GM21576 (cell line): ENCODE data around the gene SND1.
"Not testable (repeated sequence)": the region's sequence is repeated elsewhere in the genome, so short reads cannot be mapped to it uniquely, and the experiment has no call there.

Experiments
- ATAC-seq: cut with Tn5 transposase; IDR thresholded peaks from one replicate; pipeline ENCODE4 v1.9.1; 2021; ENCODE audit warnings: mild to moderate bottlenecking, moderate library complexity; ENCODE audit not compliant: unreplicated experiment

Gene SND1

DNA sequence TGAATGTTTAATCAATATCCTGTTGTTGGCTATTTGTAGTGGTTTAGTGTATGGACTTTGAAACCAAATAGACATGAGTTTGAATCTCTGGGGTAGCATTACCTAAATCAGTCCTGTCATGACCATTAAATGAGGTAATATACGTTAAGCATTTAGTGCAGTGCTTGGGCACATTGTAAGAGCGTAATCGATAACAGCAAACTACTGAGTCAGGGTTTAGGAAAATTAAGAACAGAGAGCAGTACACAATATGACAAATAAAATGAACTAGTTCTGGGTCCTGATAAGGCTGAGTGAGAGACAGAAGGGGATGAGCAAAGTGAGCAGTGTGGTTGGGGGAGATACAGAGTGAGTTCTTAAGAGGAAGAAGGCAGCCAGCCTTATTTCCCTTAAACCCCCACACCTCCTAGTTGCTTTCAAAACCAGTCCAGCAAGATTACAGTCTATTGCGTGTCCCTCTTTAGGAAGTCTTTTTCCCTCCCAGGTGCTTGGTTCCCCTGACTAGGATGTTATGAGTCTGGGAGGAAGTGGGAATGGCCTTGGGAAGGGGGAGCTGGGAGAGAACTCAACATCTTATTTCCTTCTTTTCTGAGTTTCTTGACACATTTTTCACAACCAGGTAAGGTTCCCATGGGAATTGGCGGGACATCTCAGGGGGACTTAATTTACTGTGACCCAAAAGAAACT is 171.0 kb downstream of the SND1 start:
- no peak for ATAC-seq

DNA sequence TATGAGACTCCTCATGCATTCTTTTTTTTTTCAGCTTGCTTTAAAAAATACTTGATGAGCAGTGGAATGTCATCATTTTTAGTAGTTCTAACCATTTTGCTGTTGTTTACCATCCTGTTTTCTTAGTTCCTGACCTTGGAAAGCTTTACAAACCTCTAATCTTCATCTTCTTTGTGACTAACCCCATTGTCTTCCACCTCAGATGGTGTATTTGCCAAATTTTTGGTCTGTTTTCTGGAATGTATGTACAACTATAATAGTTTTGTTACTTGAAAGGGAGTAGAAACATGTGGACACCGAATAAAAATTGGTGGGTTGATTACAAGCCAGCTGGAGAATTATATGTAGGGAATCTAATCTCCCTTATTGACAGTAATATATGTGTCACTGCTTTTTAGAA is 172.7 kb downstream of the SND1 start:
- no peak for ATAC-seq

- no peak for ATAC-seq
Measured at GRCh38 chr7:127828843-127829500, 177.0 kb downstream of the SND1 start.

DNA sequence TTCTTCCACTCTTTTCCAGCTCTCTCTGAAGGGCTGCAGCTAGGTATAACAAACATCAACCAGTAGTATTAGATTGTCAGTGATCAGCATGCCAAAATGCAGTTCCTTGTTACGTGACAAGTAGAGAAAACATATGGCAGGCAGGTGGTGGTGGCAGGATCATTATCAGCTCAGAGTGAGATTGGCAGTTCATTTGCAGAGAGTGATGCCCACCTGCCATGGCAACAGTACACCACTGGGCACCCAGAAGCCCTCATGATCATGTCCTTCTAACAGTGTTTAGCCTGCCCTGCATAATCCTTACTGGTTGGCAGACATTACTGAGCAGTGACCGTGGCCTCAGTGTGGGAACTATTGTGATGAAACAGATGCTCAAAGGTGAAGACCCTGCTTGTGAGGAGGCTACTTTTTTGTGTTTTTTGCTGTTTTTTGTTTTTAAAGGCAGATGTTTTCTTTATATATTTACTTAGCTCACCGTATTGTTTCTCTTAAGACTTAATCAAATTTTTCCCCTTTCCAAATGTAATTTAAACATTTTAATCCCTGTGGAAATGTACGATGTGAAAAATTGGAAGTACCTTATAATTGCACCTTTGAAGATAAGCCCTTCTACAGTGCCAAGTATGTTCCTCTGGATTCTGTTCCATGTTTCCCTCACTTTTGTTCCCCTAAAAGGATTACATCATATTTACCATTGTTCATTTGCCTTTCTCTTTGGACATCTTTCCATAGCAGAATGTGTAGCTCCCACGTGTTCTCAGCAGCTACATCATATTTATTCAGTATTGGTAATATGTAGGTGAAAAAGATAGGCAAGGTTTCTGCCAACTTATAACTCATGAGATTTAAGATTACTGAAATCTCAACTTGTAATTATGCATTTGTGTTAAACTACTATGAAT is 179.6 kb downstream of the SND1 start:
- ATAC-seq = no peak

- no peak for ATAC-seq
Measured at GRCh38 chr7:127832592-127832991, 180.6 kb downstream of the SND1 start.

GRCh38 chr7:127833641-127834040 is 181.6 kb downstream of the SND1 start:
- ATAC-seq = no peak

DNA sequence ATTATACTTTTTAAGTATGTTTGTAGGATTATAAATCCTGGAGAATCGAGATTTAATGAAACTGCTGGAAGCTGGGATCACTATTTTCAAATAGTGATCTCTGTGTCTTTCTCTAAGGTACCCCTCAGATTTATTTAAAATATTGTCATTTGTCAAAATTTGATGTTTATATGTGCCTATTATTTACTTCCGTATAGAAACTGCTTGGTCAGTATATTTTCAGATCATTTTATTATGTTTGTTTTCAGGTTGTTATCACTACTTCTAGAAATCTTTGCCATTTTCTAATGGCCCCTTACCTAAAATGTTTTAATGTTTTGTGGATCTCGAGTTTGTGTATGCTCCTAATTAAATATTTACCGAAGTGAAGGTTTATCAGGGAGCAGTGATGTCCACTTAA is 183.7 kb downstream of the SND1 start:
- ATAC-seq = no peak

GRCh38 chr7:127837816-127838410 is 185.9 kb downstream of the SND1 start:
- ATAC-seq = not testable (repeated sequence)

- no peak for ATAC-seq
Measured at GRCh38 chr7:127838816-127839415, 186.9 kb downstream of the SND1 start.

GRCh38 chr7:127840226-127840951 is 188.4 kb downstream of the SND1 start:
- no peak for ATAC-seq

- no peak for ATAC-seq
Measured at GRCh38 chr7:127844165-127844564, 192.2 kb downstream of the SND1 start.

- no peak for ATAC-seq
Measured at GRCh38 chr7:127844707-127845331, 192.8 kb downstream of the SND1 start.

GRCh38 chr7:127845522-127846214 is 193.7 kb downstream of the SND1 start:
- ATAC-seq = no peak

GRCh38 chr7:127847641-127848040 is 195.6 kb downstream of the SND1 start:
- no peak for ATAC-seq

GRCh38 chr7:127848241-127848640 is 196.2 kb downstream of the SND1 start:
- no peak for ATAC-seq

DNA sequence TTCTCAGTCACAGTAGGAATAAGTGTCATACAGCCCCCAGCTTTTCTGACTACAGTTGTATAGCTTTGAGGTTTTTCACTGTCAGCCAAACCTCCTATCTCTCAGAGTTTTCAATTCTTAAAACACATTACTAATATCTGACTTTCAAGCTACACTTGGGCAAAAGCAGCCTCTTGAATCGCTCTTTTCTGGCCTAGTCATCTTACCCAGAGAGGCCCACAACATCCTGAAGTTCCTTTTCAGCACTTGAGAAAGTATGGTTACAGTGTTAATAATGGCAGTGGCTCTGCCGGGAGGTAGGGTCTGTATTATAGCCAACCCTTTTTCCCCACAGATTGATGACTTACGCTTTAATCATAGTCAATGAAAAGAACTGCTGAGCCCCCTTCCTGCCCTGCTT is 198.2 kb downstream of the SND1 start:
- no peak for ATAC-seq

GRCh38 chr7:127854383-127854782 is 202.4 kb downstream of the SND1 start:
- no peak for ATAC-seq

GRCh38 chr7:127857464-127857841 is 205.5 kb downstream of the SND1 start:
- no peak for ATAC-seq
